Glomerular visceral epithelial cell (primary cell): Measurements from ENCODE around the gene GTF2I.
"Not testable (repeated sequence)": the region's sequence is repeated elsewhere in the genome, so short reads cannot be mapped to it uniquely, and the experiment has no call there.

Experiments
- DNase-seq: peaks from one replicate; pipeline ENCODE4 v3.0.0-alpha.2; 2016; ENCODE audit errors: extremely low spot score

GTF2I gene

GRCh38 chr7:74657692-74658177, at the start of gene GTF2I:
Gene GTF2I, plus strand, starts transcription at chr7:74657718. Its CDS starts 31,411 bp downstream, at chr7:74689129.
- no peak for DNase-seq

- DNase-seq, result peak; percentile 88
These were observed 45.3 kb upstream of the GTF2I start for GRCh38 chr7:74612015-74612829.

GRCh38 chr7:74615933-74616780, 41.4 kb upstream of the GTF2I start:
- no peak for DNase-seq

- DNase-seq, result no peak
These were observed 40.3 kb upstream of the GTF2I start for GRCh38 chr7:74617180-74617744.

- DNase-seq, result no peak
These were observed 38.2 kb upstream of the GTF2I start for GRCh38 chr7:74619235-74619860.

- DNase-seq, result no peak
These were observed 35.2 kb upstream of the GTF2I start for GRCh38 chr7:74622228-74622749.

GRCh38 chr7:74623135-74623534, 34.4 kb upstream of the GTF2I start:
- no peak for DNase-seq

GRCh38 chr7:74625446-74625845, 32.1 kb upstream of the GTF2I start:
- peak; percentile 32 for DNase-seq

GRCh38 chr7:74627661-74628411, 29.7 kb upstream of the GTF2I start:
- no peak for DNase-seq

GRCh38 chr7:74632505-74632904, 25.0 kb upstream of the GTF2I start:
- no peak for DNase-seq

GRCh38 chr7:74633451-74633921, 24.0 kb upstream of the GTF2I start:
- DNase-seq, result no peak

- no peak for DNase-seq
These were observed 19.8 kb upstream of the GTF2I start for GRCh38 chr7:74637745-74638144.

GRCh38 chr7:74650055-74650454, 7.5 kb upstream of the GTF2I start:
- peak; percentile 45 for DNase-seq

- not testable (repeated sequence) for DNase-seq
These were observed 6.9 kb upstream of the GTF2I start for GRCh38 chr7:74650493-74651132.

GRCh38 chr7:74651133-74651504, 6.4 kb upstream of the GTF2I start:
- DNase-seq, result not testable (repeated sequence)

GRCh38 chr7:74653686-74654181, 3.8 kb upstream of the GTF2I start:
- no peak for DNase-seq

GRCh38 chr7:74654811-74655210, 2.7 kb upstream of the GTF2I start:
- DNase-seq, result no peak

GRCh38 chr7:74655324-74655723, 2.2 kb upstream of the GTF2I start:
- DNase-seq, result no peak

GRCh38 chr7:74655768-74656440, 1.6 kb upstream of the GTF2I start:
- no peak for DNase-seq
